Stimulated activated CD8-positive, alpha-beta memory T cell treated with anti-CD3 and anti-CD28 coated beads, Interleukin-12 subunit alpha, Interleukin-12 subunit beta, amount 100 ng/mL, for 1 hour (primary cell): ENCODE results near the gene FAM72C.
A peak's percentile ranks its signal among the peaks of the same experiment; 100 is the strongest.
"Not testable (repeated sequence)": the region's sequence is repeated elsewhere in the genome, so short reads cannot be mapped to it uniquely, and the experiment has no call there.

Experiments used
- DNase-seq: peaks from one replicate; pipeline ENCODE4 v3.0.0-alpha.2; 2020; ENCODE audit warnings: low read depth

Gene FAM72C

GRCh38 chr1:143984721-143985473 is 13.1 kb upstream of the FAM72C start:
- not testable (repeated sequence) for DNase-seq

- DNase-seq, result not testable (repeated sequence)
These were observed 2.6 kb upstream of the FAM72C start for GRCh38 chr1:143974416-143974815.

- not testable (repeated sequence) for DNase-seq
These were observed 2.2 kb upstream of the FAM72C start for GRCh38 chr1:143973876-143974414.

GRCh38 chr1:143972753-143973326 is 1.1 kb upstream of the FAM72C start:
- not testable (repeated sequence) for DNase-seq

GRCh38 chr1:143965860-143966259 is 5.9 kb downstream of the FAM72C start:
- not testable (repeated sequence) for DNase-seq

- DNase-seq, result not testable (repeated sequence)
These were observed 7.5 kb downstream of the FAM72C start for GRCh38 chr1:143964294-143964693.

GRCh38 chr1:143955930-143956329 is 15.9 kb downstream of the FAM72C start:
- not testable (repeated sequence) for DNase-seq

- not testable (repeated sequence) for DNase-seq
These were observed 18.9 kb downstream of the FAM72C start for GRCh38 chr1:143952913-143953312.

GRCh38 chr1:143951485-143952391 is 20.0 kb downstream of the FAM72C start:
- not testable (repeated sequence) for DNase-seq

- DNase-seq, result not testable (repeated sequence)
These were observed 24.0 kb downstream of the FAM72C start for GRCh38 chr1:143947749-143948148.

GRCh38 chr1:143945253-143945652 is 26.5 kb downstream of the FAM72C start:
- not testable (repeated sequence) for DNase-seq

GRCh38 chr1:143944576-143945240 is 27.1 kb downstream of the FAM72C start:
- DNase-seq, result not testable (repeated sequence)

GRCh38 chr1:143943319-143943978 is 28.3 kb downstream of the FAM72C start:
- not testable (repeated sequence) for DNase-seq

- not testable (repeated sequence) for DNase-seq
These were observed 29.4 kb downstream of the FAM72C start for GRCh38 chr1:143942238-143942860.

- DNase-seq, result not testable (repeated sequence)
These were observed 32.1 kb downstream of the FAM72C start for GRCh38 chr1:143939666-143940065.

GRCh38 chr1:143938922-143939321 is 32.9 kb downstream of the FAM72C start:
- not testable (repeated sequence) for DNase-seq

GRCh38 chr1:143936457-143937115 is 35.2 kb downstream of the FAM72C start:
- peak; percentile 13 for DNase-seq

- DNase-seq, result not testable (repeated sequence)
These were observed 52.7 kb downstream of the FAM72C start for GRCh38 chr1:143919127-143919526.

- DNase-seq, result not testable (repeated sequence)
These were observed 53.2 kb downstream of the FAM72C start for GRCh38 chr1:143918552-143918951.

GRCh38 chr1:143913705-143914104 is 58.1 kb downstream of the FAM72C start:
- not testable (repeated sequence) for DNase-seq
